ENCODE measurements around the gene MUC5AC.

The MUC5AC gene

GRCh38 chr11:1197886-1198560, 40.3 kb downstream of the MUC5AC start:
- Histone ChIP-seq H3K36me3 (ENCODE audit: insufficient read depth, low read length) (no peaks in the 10 kb centered on the region), H3K4me3 (no peak overlapping the region), H3K9me3 (ENCODE audit: low read depth, low read length) (no peaks in the 10 kb centered on the region), H3K27ac (no peak overlapping the region), H3K9ac (ENCODE audit: insufficient read length) (no peak overlapping the region)
- no peak for DNase-seq (ENCODE audit: low read depth, low spot score)
- TF ChIP-seq FOXP2 (optimal IDR thresholded peaks at IDR 0.05; ENCODE audit: control extremely low read depth, extremely low read length, insufficient read depth) (no peak), POLR2AphosphoS5 (IDR thresholded peaks at IDR 0.05; ENCODE audit: borderline replicate concordance, low read depth, low read length) (no peak), EZH2 (IDR thresholded peaks at IDR 0.05) (no peak)

GRCh38 chr11:1198561-1199240, 40.9 kb downstream of the MUC5AC start:
- Histone ChIP-seq H3K36me3 (ENCODE audit: insufficient read depth, low read length) (no peaks in the 10 kb centered on the region), H3K9ac (ENCODE audit: insufficient read length) (no peak overlapping the region), H3K9me3 (ENCODE audit: low read depth, low read length) (no peaks in the 10 kb centered on the region), H3K4me3 (no peak overlapping the region), H3K27ac (no peak overlapping the region)
- no peak for DNase-seq (ENCODE audit: low read depth, low spot score)
- TF ChIP-seq POLR2AphosphoS5 (IDR thresholded peaks at IDR 0.05; ENCODE audit: borderline replicate concordance, low read depth, low read length) (no peak), FOXP2 (optimal IDR thresholded peaks at IDR 0.05; ENCODE audit: control extremely low read depth, extremely low read length, insufficient read depth) (no peak), EZH2 (IDR thresholded peaks at IDR 0.05) (no peak)

- TF ChIP-seq POLR2AphosphoS5 (IDR thresholded peaks at IDR 0.05; ENCODE audit: borderline replicate concordance, low read depth, low read length) = no peak
- no peak for TF ChIP-seq EZH2 (IDR thresholded peaks at IDR 0.05)
- no peak for TF ChIP-seq FOXP2 (optimal IDR thresholded peaks at IDR 0.05; ENCODE audit: control extremely low read depth, extremely low read length, insufficient read depth)
- Histone ChIP-seq H3K9me3 (ENCODE audit: low read depth, low read length) (no peaks in the 10 kb centered on the region), H3K27ac (no peak overlapping the region), H3K9ac (ENCODE audit: insufficient read length) (no peak overlapping the region), H3K36me3 (ENCODE audit: insufficient read depth, low read length) (no peaks in the 10 kb centered on the region), H3K4me3 (no peak overlapping the region)
- DNase-seq (ENCODE audit: low read depth, low spot score) = no peak
These were observed 41.5 kb downstream of the MUC5AC start for GRCh38 chr11:1199241-1199750.

- H3K36me3 ChIP-seq (ENCODE audit: insufficient read depth, low read length) = no peaks in the 10 kb centered on the region
These were observed 42.2 kb downstream of the MUC5AC start for GRCh38 chr11:1199751-1200610.

GRCh38 chr11:1200611-1201191, 42.9 kb downstream of the MUC5AC start:
- no peak overlapping the region for H3K9ac ChIP-seq (ENCODE audit: insufficient read length)

More at GRCh38 chr11:1199751-1200610, 42.2 kb downstream of the MUC5AC start:
- no peak for DNase-seq (ENCODE audit: low read depth, low spot score)
- H3K4me3 ChIP-seq = no peak overlapping the region
- H3K9me3 ChIP-seq (ENCODE audit: low read depth, low read length) = no peaks in the 10 kb centered on the region
- H3K27ac ChIP-seq = no peak overlapping the region
- TF ChIP-seq FOXP2 (optimal IDR thresholded peaks at IDR 0.05; ENCODE audit: control extremely low read depth, extremely low read length, insufficient read depth) = no peak
- H3K9ac ChIP-seq (ENCODE audit: insufficient read length) = no peak overlapping the region

GRCh38 chr11:1201395-1202153, 43.8 kb downstream of the MUC5AC start:
- no peaks in the 10 kb centered on the region for H3K9me3 ChIP-seq (ENCODE audit: low read depth, low read length)
- DNase-seq (ENCODE audit: low read depth, low spot score) = no peak
- no peak overlapping the region for H3K9ac ChIP-seq (ENCODE audit: insufficient read length)
- no peaks in the 10 kb centered on the region for H3K36me3 ChIP-seq (ENCODE audit: insufficient read depth, low read length)
- no peak for TF ChIP-seq FOXP2 (optimal IDR thresholded peaks at IDR 0.05; ENCODE audit: control extremely low read depth, extremely low read length, insufficient read depth)
- TF ChIP-seq EZH2 (IDR thresholded peaks at IDR 0.05) = no peak
- TF ChIP-seq POLR2AphosphoS5 (IDR thresholded peaks at IDR 0.05; ENCODE audit: borderline replicate concordance, low read depth, low read length) = no peak
- H3K4me3 ChIP-seq = no peak overlapping the region
- no peak overlapping the region for H3K27ac ChIP-seq

More at GRCh38 chr11:1200611-1201191, 42.9 kb downstream of the MUC5AC start:
- no peaks in the 10 kb centered on the region for H3K9me3 ChIP-seq (ENCODE audit: low read depth, low read length)
- no peaks in the 10 kb centered on the region for H3K36me3 ChIP-seq (ENCODE audit: insufficient read depth, low read length)
- DNase-seq (ENCODE audit: low read depth, low spot score) = no peak
- no peak for TF ChIP-seq POLR2AphosphoS5 (IDR thresholded peaks at IDR 0.05; ENCODE audit: borderline replicate concordance, low read depth, low read length)
- no peak for TF ChIP-seq FOXP2 (optimal IDR thresholded peaks at IDR 0.05; ENCODE audit: control extremely low read depth, extremely low read length, insufficient read depth)
- no peak for TF ChIP-seq EZH2 (IDR thresholded peaks at IDR 0.05)
- H3K4me3 ChIP-seq = no peak overlapping the region
- H3K27ac ChIP-seq = no peak overlapping the region

- no peak overlapping the region for H3K4me3 ChIP-seq
- TF ChIP-seq FOXP2 (optimal IDR thresholded peaks at IDR 0.05; ENCODE audit: control extremely low read depth, extremely low read length, insufficient read depth) = no peak
- no peak for TF ChIP-seq EZH2 (IDR thresholded peaks at IDR 0.05)
- no peak for TF ChIP-seq POLR2AphosphoS5 (IDR thresholded peaks at IDR 0.05; ENCODE audit: borderline replicate concordance, low read depth, low read length)
- H3K27ac ChIP-seq = no peak overlapping the region
- no peak overlapping the region for H3K9ac ChIP-seq (ENCODE audit: insufficient read length)
- no peak for DNase-seq (ENCODE audit: low read depth, low spot score)
- no peaks in the 10 kb centered on the region for H3K36me3 ChIP-seq (ENCODE audit: insufficient read depth, low read length)
- no peaks in the 10 kb centered on the region for H3K9me3 ChIP-seq (ENCODE audit: low read depth, low read length)
These were observed 44.5 kb downstream of the MUC5AC start for GRCh38 chr11:1202154-1202775.

Measured in SK-N-MC (cell line).